RWPE1 (cell line): ENCODE data around the gene KCNH1.

Experiments
- CTCF ChIA-PET: fragments of 350-600 bp; sonication (Branson Sonifier 250); formaldehyde crosslinking; extraction: SDS; loops from one replicate; lab custom pipeline; 2021; lab: Yijun Ruan, JAX
- POLR2A ChIA-PET: fragments of 400-600 bp; formaldehyde crosslinking; extraction: SDS; loops from one replicate; lab custom pipeline; 2020; ENCODE audit warnings: antibody characterized with exemption; ENCODE audit not compliant: low non-redundant PET; lab: Yijun Ruan, JAX
- DNase-seq: peaks from one replicate; pipeline ENCODE4 v3.0.0; 2012; ENCODE audit warnings: low spot score
- H3K27ac ChIP-seq: fragments of 450-650 bp; 2 replicates; pipeline ENCODE4 v1.5.1; 2017
- TF ChIP-seq, protein P1 (sequence below): fragments of 450-650 bp; conservative IDR thresholded peaks from 2 replicates; pipeline ENCODE4 v1.5.1; 2017; ENCODE audit warnings: low read depth, mild to moderate bottlenecking

KCNH1 gene

DNA sequence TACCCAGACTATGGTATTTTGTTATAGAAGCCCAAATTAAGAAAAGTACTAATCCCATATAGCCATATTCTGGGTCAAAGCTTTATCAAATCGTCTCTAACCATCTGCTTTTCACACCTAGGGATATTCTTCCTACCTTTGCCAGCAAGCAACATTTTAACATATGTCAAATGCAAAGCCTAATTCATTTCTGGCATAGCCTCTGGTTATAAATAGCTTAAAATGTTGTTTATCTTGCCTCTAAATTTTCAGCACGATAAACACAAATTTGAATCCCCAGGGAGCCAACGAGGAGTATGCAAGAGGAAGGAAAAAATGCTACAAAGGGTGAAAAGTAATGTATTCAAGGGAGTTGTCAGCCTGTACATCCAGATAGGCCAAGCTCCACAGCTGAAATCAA, 357.2 kb downstream of the KCNH1 start:
- DNase-seq = no peak
- CTCF ChIA-PET = no interaction called here
- POLR2A ChIA-PET = no interaction called here
- H3K27ac ChIP-seq = no peak overlapping the region
- TF ChIP-seq, protein P1, sequence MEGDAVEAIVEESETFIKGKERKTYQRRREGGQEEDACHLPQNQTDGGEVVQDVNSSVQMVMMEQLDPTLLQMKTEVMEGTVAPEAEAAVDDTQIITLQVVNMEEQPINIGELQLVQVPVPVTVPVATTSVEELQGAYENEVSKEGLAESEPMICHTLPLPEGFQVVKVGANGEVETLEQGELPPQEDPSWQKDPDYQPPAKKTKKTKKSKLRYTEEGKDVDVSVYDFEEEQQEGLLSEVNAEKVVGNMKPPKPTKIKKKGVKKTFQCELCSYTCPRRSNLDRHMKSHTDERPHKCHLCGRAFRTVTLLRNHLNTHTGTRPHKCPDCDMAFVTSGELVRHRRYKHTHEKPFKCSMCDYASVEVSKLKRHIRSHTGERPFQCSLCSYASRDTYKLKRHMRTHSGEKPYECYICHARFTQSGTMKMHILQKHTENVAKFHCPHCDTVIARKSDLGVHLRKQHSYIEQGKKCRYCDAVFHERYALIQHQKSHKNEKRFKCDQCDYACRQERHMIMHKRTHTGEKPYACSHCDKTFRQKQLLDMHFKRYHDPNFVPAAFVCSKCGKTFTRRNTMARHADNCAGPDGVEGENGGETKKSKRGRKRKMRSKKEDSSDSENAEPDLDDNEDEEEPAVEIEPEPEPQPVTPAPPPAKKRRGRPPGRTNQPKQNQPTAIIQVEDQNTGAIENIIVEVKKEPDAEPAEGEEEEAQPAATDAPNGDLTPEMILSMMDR = no peak

DNA sequence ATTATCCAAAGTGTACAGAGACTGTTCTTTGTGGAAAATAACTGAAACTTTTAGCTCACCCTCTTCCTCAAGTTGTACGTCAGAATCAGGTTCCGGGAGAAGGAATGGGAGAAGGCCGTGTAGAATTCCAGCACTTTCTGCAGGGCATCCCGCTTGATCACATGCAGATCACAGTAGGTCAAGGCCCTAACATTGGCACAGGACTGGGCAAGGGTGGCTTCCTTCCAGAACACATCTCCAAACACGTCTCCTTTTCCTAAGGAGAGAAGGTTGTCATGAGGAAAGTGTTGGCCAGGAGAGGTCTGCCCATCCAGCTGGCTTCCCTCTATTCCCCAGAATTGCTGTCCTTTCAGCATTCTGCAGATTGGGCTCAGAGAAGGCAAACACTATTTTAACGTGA, 358.7 kb downstream of the KCNH1 start:
- no peak overlapping the region for H3K27ac ChIP-seq
- POLR2A ChIA-PET = no interaction called here
- TF ChIP-seq, protein P1 = no peak
- no peak for DNase-seq
- CTCF ChIA-PET = no interaction called here

DNA sequence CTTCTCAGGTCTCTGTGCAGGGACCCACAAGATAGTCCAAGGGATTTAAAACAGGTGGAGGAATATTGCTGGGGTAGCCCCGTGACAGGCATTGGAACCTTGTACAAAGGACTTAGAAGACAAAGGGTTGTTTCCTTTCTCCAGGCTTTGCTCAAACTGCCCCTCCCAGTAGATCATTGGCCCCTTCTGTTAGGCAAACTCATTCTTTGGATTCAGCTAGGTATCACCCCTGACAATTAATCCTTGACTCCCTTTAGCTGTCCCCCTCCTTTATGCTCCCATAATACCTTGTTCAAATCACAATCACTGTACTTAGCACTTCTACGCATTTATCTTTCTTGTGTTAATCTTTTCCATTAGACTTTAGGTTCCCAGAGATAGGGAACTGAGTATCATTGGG, 360.5 kb downstream of the KCNH1 start:
- DNase-seq = no peak
- CTCF ChIA-PET = interaction anchor here (0.7 kb wide), 1 partner anchor 193 kb away, joined by 3 read pairs; no protein-coding TSS in a partner anchor
- TF ChIP-seq, protein P1 = no peak
- no peak overlapping the region for H3K27ac ChIP-seq
- POLR2A ChIA-PET = no interaction called here

DNA sequence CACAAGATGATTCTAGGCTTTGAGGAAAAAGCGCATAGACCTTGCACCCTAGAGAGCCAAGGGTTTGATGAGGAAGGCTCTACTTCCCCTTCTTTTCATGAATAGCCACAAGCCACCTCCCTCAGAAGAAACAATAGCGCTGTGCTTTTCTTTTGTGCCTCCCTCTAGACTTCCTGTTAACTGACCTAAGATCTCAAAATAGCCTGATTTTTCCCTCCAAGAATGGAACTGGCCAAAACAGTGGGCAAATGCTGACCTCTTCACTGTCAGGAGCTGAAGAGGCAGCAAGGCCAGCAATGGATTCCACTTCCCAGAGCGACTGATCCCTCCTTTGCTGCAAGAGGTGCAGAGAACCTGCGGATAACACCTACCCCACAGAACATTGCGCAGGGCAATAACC, 362.8 kb downstream of the KCNH1 start:
- no peak for DNase-seq
- POLR2A ChIA-PET = no interaction called here
- TF ChIP-seq, protein P1 = no peak
- H3K27ac ChIP-seq = no peak overlapping the region
- CTCF ChIA-PET = interaction anchor here (0.6 kb wide), 1 partner anchor 16 kb away, joined by 3 read pairs; no protein-coding TSS in a partner anchor

DNA sequence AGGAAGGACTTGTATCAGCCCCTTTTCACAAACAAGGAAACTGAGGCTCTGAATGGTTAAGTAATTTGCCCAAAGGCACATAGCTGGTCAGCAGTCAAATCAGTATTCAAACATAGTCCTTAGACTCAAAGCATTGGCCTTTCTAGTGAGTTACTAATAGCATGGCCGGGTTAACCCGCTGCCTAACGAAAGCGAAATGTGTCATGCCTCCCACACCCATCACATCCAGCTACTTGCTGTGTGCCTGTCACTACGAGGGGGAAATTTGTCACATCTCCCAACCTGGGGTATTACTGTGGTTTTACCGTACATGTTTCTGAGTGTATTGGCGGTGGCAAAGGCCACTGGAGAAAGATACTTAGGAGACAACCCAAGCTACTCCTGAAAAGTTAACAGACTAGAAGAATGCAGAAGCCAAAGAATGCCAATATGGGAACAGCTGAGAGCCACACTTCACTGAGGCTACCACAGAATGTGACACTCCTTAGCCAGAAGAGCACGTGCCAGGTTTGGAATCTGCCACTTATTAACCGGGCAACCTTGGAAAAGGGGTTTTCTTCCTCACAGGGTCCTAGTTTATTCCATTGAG, 363.5 kb downstream of the KCNH1 start:
- CTCF ChIA-PET = interaction anchor here (0.6 to 0.7 kb wide), 2 partner anchors 15 to 358 kb away, joined by 3 read pairs; no protein-coding TSS in a partner anchor
- POLR2A ChIA-PET = no interaction called here
- H3K27ac ChIP-seq = no peak overlapping the region
- TF ChIP-seq, protein P1 = no peak
- no peak for DNase-seq

DNA sequence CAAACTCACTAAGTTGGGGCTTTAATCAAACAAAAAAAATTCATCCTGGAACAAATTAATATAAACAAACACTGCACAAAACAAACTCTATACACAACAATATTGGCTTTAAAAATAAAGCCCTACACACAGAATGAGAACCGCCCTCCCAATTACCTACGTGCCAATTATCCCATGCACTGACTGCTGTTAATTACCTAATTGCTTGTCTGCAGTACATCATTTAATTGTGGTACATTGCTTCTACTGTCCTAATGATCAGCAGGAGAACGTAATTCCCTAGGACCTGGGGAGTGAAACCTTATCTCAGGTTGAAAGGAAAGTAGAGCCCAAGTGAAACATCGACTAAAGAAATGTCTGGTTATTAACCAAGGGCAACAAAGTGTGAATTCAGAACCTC, 364.5 kb downstream of the KCNH1 start:
- TF ChIP-seq, protein P1 = no peak
- no peak overlapping the region for H3K27ac ChIP-seq
- DNase-seq = no peak
- POLR2A ChIA-PET = no interaction called here
- CTCF ChIA-PET = no interaction called here
